NK-92 (cell line): ENCODE data around the gene NEUROG2.
"Not testable (repeated sequence)": the region's sequence is repeated elsewhere in the genome, so short reads cannot be mapped to it uniquely, and the experiment has no call there.

Source experiments
- DNase-seq: peaks from one replicate; lab custom pipeline; 2025; ENCODE audit not compliant: unreplicated experiment; lab: John Stamatoyannopoulos, UW

NEUROG2 gene

DNA sequence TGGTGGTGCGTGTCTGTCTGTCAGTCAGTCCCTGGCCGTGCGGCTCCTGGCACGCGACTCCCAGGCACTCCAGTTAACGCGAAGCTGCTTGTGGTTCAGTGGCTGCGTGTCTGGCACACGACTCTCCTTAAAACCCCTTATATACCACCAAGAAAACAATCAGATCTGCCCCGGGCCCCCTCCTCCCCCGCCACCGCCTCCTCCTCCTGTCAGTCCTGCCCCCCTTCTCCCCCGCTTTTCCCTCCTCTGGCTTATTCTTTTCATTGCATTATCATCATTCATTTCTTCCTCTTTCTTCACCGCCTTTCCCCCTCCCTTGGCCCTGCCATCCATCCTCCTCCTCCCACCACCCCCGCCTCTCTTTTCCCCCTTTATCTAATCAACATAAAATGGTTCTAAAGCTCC is at the start of gene NEUROG2:
Gene NEUROG2 (minus strand): TSS at position 115 of the 405 bp plus-strand sequence. CDS start 705 bp downstream, outside the sequence.
- no peak for DNase-seq

DNA sequence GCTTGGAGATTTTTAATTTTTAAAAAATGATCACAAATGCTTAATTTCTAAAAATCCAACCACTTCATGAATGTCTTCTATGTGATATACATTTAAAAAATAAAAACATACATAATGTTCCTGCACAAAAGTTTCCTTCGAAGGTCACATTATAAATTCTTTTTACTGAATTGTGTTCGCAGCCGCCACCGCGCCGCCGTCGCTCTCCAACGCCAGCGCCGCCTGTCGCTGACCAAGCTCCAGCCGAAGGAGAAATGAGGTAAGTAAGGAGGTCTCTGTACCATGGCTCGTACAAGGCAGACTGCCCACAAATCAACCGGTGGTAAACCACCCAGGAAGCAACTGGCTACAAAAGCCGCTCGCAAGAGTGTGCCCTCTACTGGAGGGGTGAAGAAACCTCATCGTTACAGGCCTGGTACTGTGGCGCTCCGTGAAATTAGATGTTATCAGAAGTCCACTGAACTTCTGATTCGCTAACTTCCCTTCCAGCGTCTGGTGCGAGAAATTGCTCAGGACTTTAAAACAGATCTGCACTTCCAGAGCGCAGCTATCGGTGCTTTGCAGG is 48.8 kb upstream of the NEUROG2 start:
- DNase-seq, result no peak

DNA sequence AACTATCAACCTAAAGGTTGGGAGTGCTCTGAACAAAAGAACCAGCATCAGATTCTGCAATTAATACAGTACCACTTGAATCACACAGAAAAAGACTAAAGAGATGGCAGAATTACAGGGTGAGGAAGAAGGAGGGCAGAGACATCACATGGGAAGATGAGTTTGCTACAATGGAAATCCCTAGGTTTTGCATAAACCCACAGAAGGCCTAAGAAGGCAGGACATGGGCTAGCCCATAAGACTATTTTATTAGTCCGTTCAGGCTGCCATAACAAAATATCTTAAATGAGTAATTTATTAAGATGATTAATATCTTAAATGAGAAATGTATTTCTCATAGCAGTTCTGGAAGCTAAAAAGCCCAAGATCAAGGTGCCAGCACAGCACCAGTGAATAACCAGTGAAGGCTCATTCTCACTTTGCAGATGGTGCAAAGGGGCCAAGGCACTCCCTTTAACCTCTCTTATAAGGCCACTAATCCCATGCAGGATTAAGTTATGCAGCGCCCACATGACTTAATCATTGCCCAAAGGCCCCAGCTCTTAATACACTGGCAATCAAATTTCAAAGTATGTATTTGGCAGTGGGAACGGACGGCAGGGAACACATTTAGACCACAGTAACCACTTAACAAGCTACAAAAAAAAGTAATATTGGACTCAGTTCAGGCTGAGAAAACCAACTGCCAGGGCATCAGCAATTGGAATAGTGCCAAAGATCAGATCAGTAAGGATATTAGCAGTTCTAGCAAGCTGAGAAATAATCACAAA is 47.6 kb upstream of the NEUROG2 start:
- DNase-seq, result no peak

DNA sequence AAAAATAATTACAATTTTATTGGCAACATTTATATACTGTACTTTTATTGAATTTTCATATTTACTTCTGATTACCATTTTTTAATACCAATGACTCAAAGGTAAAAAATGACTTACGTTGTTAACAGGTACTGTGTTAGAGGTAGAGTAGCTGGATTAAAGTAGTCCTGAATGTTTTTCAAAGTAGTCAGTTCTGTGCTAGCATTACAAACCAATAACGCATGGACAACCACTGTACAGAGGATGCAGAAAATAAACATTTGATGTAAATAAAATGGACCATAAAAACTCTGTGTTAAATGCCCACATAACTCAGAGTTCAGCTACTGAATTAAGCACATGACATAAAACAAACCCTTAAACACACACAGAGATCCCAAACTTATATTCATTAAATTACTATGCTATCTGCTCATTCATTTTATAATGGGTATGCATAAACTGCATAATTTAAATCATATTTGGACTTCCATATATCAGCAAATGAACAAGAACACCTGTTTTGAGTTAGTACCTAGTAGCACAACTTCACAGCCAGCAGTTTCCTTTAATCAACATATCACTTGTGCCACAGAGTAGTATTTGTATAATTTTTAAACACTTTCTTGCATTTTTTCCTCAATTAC is 46.4 kb upstream of the NEUROG2 start:
- DNase-seq, result no peak

DNA sequence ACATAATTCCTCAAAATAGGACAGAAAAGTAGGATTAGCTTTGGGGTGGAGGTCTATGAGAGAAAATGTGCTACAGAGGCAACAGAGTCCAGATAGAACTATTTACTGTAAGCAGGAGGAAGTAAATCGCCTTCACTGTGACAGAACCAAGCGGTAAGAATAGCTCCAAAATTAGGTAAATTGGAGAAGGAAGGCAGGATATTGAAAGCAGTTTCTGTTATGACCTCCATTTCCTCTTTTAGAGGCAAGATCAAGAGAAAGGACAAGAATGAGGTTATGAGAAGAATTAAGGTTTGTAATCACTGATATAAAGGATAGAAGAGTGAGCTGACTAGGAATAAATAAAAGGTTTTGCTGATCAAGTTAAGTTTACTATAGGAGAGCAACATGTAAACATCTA is 44.1 kb upstream of the NEUROG2 start:
- no peak for DNase-seq

DNA sequence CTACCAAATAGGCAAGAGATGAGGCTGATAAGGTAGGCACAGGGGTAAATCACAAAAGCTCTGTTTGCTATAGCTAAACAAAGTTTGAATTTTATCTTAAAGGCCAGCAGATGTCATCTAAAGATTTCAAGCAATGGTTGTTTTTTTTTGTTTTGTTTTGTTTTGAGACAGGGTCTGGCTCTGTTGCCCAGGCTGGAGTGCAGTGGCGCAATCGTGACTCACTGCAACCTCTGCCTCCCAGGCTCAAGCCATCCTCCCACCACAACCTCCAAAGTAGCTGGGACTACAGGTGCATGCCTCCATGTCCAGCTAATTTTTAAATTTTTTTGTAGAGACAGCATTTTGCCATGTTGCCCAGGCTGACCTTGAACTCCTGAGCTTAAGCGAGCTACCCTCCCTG is 43.1 kb upstream of the NEUROG2 start:
- DNase-seq, result no peak

DNA sequence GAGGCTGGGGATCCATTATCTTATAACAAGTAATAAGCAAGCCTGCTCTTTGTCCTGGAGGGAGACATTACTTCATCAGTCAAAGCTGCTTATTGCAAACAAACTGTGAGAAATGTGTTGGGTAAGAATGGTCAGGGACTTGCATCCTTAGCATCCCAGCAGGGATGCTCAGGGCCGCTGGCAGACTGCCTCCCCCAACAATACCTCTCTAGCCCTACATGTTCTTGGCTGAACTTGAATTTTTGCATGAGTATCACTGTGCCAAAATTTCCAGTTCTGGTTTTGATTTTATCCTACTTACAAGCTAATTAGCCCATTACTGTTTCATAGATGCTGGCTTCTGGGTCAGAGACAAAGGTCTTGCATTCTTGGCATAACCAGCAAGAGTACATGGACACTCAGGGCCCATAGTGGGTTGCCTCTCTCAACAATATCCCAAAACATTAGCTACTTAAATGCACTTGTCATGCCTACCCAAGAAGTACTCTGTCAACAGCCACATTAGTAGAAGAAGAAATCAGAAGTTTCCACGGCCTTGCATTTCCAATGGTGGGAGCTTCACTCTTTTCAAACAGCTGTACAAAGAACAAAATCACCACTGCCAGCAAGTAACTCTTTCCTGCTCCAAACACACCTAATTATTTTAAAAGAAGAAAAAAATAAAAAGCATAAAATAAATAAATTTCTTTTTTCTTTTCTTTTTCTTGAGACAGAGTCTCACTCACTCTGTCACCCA is 41.9 kb upstream of the NEUROG2 start:
- DNase-seq, result no peak

DNA sequence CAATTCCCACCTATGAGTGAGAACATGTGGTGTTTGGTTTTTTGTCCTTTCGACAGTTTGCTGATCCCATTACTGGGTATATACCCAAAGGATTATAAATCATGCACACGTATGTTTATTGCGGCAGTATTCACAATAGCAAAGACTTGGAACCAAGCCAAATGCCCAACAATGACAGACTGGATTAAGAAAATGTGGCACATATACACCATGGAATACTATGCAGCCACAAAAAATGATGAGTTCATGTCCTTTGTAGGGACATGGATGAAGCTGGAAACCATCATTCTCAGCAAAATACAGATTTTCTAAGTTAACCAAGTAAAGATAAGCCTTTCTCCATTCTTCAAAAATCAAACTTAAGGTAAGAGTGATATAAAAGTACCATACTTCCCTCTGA is 38.3 kb upstream of the NEUROG2 start:
- DNase-seq, result not testable (repeated sequence)

DNA sequence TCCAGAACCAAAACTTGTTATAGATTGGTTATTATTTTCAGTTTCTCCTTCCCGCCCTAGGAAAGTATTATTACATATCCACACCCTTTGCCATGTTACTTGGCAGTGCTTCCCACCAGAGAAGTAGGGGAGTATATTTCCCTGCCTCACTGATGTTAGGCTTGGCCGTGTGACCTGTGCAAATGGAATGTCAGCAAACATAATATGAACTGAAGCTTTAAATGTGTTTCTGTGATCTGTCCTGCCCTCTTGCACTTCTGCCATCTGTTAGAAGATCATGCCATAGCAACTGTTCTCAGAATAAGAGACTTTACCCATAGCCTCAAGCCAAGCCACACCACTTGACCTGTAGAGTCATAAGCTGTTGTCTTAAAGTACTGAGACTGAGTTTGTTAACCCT is 36.7 kb upstream of the NEUROG2 start:
- DNase-seq, result no peak

DNA sequence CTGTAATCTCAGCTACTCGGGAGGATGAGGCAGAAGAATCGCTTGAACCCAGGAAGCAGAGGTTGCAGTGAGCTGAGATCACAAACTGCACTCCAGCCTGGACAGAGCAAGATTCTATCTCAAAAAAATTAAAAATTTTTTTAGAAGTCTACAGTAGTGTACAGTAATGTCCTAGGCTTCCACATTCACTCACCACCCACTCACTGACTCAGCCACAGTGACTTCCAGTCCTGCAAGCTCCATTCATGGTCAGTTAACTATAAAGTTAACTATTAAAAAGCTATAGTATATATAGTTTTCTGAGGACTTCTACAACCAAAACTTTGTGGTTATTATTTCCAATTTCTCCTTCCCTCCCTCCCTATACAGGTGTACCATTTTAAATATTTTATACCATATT is 34.7 kb upstream of the NEUROG2 start:
- no peak for DNase-seq

DNA sequence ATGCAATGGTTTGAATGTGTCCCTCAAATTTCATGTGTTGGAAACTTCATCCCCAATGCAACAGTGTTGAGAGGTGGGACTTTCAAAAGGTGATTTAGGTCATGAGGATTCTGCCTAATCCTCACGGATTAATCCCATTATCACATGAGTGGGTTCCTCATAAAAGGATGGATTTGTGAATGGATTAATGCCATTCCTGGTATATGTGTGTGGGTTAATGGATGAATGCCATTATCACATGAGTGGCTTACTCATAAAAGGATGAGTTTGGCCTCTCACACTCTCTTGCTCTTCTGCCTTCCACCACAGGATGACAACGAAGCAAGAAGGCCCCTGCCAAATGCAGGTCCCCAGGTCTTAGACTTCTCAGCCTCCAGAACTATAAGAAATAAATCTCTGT is 30.5 kb upstream of the NEUROG2 start:
- DNase-seq, result no peak

DNA sequence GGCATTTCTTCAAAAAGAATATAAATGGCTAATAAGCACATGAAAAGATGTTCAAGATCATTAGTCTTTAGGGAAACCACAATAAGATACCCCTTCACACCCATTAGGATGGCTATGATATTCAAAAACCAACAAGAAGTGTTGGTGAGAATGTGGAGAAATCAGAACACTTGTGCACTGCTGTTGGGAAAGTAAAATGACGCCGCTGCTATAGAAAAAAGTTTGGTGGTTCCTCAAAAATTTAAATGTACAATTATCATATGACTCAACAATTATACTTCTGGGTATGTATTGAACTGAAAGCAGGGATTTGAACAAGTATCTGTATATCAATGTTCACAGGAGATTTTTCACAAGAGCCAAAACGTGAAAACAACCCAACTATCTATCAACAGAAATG is 29.4 kb upstream of the NEUROG2 start:
- DNase-seq, result no peak

DNA sequence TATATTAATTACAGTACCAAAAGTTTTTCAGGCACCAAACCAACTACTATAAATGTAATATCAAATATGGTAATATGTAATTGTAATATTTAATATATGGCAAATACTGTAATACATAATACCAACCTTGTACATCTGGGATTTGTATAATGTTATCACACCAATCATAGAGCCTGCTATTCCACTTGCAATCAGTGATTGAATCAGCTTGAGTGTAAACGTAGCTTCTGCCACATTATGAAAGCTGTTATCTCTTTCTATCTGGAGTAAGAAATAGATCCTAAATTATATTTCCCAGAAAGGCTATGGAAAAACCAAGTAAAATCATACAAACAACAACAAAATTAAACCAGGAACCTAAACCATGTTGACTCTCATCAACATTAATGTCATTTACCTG is 24.7 kb upstream of the NEUROG2 start:
- no peak for DNase-seq

DNA sequence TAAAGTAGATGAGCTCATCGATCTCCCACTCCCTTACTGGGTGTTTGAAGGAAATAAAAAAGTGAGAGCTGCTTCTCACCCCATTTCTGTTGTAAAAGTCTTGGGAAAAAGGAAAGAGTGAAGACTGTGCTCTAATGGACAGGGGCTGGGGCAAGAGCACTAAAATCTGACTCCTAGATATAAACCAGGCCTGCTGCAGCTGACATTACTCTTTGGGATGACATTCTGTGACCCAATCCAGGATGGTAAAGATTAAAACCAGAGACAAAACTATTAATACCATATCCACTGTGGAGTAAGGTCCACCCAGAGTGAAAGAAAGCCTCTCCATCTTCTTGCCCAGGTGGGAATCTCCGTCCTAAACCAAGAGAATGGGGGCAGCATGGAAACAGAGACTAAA is 20.1 kb upstream of the NEUROG2 start:
- no peak for DNase-seq

DNA sequence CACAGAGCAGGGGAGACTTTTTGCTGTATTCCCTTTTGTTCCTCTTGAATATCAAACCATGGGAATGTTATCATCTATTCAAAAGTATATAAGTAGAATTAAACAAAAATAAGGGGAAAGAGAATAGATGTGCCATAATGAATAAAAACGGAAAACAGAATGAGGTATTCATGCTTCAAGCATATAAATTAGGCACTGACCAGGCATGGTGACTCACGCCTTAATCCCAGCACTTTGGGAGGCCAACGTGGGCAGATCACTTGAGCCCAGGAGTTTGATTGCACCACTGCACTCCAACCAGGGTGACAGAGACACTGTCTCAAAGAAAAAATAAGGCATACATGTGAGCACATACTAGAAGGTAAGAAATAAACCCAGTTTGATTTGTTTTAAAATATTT is 16.3 kb upstream of the NEUROG2 start:
- DNase-seq, result no peak

DNA sequence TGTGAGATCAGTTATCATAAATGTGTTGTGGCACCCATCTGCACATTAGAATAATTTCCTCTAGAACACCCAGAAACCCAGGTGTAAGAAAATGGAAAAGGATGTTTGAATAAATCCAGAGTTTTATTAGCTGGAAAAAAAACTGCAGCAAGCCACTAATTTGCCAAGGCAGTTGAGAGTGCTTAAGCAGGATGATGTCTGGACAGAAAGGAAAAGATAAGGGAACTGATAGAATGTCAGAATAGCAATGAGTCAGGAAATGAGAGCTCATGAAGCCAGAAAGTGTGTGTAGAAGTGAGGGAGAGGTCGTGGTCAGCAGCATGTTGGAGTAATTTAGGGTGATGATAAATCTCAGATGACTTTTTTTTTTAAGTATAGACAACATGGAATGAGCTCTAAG is 15.2 kb upstream of the NEUROG2 start:
- DNase-seq, result no peak

DNA sequence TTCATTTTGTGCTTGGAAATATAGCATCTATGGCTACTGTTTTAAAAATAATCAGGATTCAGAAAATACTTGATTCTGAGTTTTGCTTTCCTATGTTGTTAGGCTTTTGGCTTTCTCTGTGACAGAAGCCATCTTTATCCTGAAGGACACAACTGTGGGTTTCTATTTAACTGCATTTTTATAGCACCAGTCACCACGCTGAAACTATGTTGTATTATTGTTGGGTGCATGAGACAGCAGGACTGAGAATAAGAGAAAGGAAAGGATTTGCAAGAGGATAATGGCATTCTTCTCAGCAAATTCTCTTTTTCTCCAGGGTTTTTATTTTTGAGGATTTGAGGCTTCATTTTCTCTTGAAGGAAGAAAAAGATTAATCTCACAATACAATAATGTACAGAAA is 10.1 kb upstream of the NEUROG2 start:
- DNase-seq, result no peak

DNA sequence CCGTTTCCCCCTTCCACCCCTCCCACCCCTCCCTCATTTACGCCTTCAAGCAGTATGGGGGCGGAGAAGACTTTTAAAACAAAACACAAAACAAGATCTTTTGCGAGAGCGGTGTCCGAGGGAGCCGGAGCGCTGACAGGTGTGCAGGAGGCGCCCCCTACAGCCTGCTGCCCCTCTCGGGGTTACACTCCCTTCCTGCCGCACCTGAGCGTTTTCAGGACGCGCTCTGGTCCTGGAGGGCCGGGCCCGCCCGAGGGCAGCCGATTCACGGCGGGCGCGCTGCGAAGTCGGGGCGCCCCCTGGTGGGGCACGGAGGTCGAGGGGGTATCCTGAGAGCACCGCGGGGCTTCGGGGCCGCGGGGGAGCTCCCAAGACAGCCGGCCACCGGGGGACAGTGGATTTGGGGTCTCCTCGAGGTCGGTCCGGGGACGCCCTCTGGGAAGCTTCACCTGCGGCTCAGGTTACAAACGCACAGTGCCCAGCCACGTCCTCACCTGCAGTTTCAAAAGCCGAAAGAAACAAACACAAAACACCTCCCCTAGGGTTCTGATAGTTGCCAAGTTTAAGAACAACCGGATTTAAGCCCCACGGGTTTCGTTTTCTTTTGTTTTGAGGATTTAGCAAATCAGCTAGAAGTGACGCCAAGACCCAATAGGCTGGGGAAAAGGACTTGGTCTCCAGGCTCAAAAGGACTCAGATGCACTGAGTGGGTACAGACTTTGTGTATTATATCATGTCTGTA is 8.0 kb upstream of the NEUROG2 start:
- DNase-seq, result no peak

DNA sequence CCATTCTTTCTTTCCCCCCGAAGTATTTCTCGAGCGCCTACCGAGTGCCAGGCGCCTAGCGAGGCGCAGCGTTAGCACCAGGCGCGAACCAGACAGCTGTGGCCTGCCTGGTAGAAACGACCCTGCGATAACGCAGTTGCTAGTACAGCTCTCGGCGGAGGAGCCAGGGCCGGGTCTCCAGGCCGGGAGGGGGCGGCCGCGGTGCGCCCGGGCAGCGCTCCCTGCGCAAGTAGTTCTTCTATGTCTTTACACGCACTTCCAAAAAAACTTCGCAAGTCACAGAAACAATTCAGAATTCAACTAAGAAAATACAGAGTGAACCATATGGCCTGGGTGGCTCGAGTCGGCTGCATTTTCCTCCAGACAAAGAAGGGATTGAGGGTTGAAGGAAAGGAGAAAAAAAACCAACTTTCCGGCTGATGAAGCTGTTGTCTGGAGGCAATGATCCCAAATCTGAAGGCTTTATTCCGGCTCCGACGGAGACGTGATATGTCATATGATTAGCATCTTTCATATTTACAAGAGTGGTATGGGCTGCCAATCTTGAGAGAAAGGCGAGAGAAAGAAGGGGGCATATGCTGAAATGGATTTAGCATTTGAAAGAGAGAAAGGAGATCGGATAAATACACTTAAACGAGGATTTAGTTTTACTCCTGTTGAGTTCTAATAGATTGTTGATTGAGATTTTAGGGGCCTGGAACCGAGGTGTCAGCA is 7.2 kb upstream of the NEUROG2 start:
- DNase-seq, result no peak

DNA sequence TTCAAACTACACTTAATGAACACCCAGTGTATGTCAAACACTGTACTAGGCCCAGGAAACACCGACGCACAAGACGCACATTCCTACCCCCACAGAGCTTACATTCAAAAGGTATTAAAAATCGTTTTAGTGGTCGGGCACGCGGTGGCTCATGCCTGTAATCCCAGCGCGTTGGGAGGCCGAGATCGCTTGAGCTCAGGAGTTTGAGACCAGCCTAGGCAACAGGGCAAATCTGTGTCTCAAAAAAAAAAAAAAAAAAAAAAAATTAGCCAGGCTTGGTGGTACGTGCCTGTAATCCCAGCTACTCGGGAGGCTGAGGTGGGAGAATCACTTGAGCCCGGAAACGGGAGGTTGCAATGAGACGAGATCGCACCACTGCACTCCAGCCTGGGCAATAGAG is 6.5 kb upstream of the NEUROG2 start:
- not testable (repeated sequence) for DNase-seq
